Activated CD4-positive, alpha-beta T cell treated with anti-CD3 and anti-CD28 coated beads, Interleukin-2, amount 10 ng/mL, durations not matched to agents 24 days and 14 days (primary cell): ENCODE results near the gene PYCR2. TPM values are rescaled to one million over a fixed set of nuclear protein-coding genes. Genes with fewer than 3 reads are reported as not detected.
"Not testable (repeated sequence)": the region's sequence is repeated elsewhere in the genome, so short reads cannot be mapped to it uniquely, and the experiment has no call there.

ENCODE experiments used
- DNase-seq: peaks from one replicate; pipeline ENCODE4 v3.0.0; 2022
- H3K27ac Mint-ChIP-seq: one replicate; pipeline ENCODE4 v1.8.0; 2022; ENCODE audit warnings: mild to moderate bottlenecking, mixed read lengths
- H3K27me3 Mint-ChIP-seq: one replicate; pipeline ENCODE4 v1.8.0; 2022; ENCODE audit warnings: mixed read lengths
- H3K36me3 Mint-ChIP-seq: one replicate; pipeline ENCODE4 v1.8.0; 2022; ENCODE audit warnings: low read depth, mild to moderate bottlenecking, mixed read lengths
- H3K4me1 Mint-ChIP-seq: one replicate; pipeline ENCODE4 v1.8.0; 2021; ENCODE audit warnings: mixed read lengths
- H3K4me3 Mint-ChIP-seq: one replicate; pipeline ENCODE4 v1.8.0; 2022; ENCODE audit warnings: mild to moderate bottlenecking, moderate library complexity, mixed read lengths
- H3K9me3 Mint-ChIP-seq: one replicate; pipeline ENCODE4 v1.8.0; 2021; ENCODE audit warnings: mixed read lengths
- intact Hi-C: fragments of 100-400 bp; cut with micrococcal nuclease; formaldehyde crosslinking; loops from one replicate; pipeline ENCODE4 v1.15.1; 2023
- total RNA-seq: library from RNA; stranded (reverse); gene quantifications from 2 replicates; pipeline ENCODE4 v1.2.3, GENCODE V29; 2022

Gene PYCR2
- total RNA-seq, 1 donor from 2014 or later, result 144 TPM

DNA sequence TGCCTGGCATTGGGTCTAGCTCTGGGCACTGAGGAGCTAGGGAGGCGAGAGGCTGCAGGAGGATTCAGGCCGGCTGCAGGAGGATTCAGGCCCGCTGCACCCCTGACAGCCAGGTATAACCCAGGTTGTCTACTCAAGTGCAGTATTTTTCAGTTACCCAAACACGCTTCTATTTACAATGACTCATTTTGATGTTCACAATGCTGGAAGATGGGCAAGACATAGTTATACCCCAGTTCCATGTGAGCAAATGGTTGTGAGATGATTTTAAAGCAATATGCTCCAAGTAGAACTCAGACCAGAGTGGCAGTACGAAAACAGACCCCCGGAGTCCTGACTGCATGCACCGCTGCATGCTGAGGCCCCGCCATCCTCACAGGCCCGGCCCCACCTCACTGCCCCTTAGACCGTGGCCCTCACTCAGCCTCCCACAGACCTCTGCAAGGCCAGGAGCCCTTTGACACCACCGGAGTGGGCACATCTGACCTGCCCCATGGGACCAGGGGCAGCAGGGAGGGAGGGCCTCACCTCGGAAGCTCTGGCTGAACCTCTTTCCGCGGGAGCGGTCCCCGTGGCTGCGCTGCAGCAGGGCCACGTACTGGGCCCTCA is 35.7 kb downstream of the PYCR2 start:
- H3K36me3 Mint-ChIP-seq, result no peaks in the 10 kb centered on the region
- intact Hi-C loops, result no loop called here
- no peak overlapping the region for H3K27ac Mint-ChIP-seq
- peaks cover 20% of the 10 kb centered on the region for H3K27me3 Mint-ChIP-seq
- no peak for DNase-seq
- H3K4me3 Mint-ChIP-seq, result no peak overlapping the region
- H3K4me1 Mint-ChIP-seq, result peaks cover 9% of the 10 kb centered on the region
- no peaks in the 10 kb centered on the region for H3K9me3 Mint-ChIP-seq

- intact Hi-C loops, result not testable (repeated sequence)
These were observed 36.3 kb downstream of the PYCR2 start for GRCh38 chr1:225887554-225888288.

DNA sequence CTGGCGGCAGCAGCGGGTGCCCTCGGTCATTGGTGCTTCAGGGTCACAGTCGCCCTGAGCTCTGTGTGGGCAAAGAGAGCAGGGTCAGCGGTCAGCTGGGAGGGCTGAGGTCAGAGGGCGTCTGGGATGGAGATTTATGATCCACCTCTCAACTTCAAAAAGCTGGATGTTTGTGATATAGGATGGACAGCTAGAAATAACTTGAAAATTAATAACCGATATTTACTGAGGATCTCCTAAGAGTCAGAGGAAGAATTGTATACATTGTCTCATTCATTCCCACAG is 37.1 kb downstream of the PYCR2 start:
- no peak for DNase-seq
- no peaks in the 10 kb centered on the region for H3K9me3 Mint-ChIP-seq
- H3K27me3 Mint-ChIP-seq, result peaks cover 20% of the 10 kb centered on the region
- H3K4me3 Mint-ChIP-seq, result no peak overlapping the region
- intact Hi-C loops, result no loop called here
- no peak overlapping the region for H3K27ac Mint-ChIP-seq
- peaks cover 12% of the 10 kb centered on the region for H3K4me1 Mint-ChIP-seq
- no peaks in the 10 kb centered on the region for H3K36me3 Mint-ChIP-seq

More at GRCh38 chr1:225887554-225888288, 36.3 kb downstream of the PYCR2 start:
- H3K27ac Mint-ChIP-seq, H3K36me3 Mint-ChIP-seq, H3K4me3 Mint-ChIP-seq, DNase-seq, H3K9me3 Mint-ChIP-seq: not testable (repeated sequence)
- Mint-ChIP-seq H3K27me3 (peaks cover 20% of the 10 kb centered on the region), H3K4me1 (peaks cover 12% of the 10 kb centered on the region)

DNA sequence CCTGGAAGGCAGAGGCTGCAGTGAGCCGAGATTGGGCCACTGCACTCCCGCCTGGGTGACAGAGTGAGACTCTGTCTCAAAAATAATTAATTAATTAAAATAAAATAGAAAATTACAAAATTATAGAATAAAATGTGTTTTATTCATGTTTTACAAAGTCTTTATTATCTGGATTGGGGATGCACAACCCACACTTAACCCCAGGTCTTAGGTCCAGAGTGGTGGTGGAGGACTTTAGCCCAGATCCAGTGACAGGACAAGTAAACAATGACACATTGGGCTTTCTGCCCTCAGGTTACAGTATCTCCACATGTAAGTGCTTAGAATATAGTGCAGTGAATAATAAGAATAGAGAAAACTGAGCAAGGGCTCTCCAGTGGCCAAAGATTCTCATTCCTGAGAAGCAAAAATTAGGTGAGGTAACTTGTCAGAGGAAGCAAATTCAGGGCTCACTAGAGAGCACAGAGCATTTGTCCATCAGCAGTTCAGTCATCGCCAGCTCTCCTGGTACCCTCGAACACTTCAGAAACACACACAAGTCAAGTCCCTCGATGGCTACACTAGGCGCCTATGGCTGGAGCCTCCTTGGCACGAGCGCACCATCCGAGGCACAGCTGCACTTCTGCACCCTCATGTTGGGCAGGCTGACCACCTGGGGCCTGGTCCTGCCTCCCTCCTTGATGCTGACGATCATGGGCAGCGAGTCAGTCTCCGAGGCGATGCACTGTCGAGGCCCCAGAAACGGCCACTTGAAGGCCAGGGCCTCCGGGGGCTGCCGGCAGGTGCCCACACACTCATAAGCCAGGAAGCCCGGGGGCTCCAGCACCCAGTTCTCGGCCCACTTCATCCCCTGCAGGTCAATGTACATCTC is 37.7 kb downstream of the PYCR2 start:
- DNase-seq, result no peak
- Mint-ChIP-seq H3K4me3 (no peak overlapping the region), H3K27me3 (peaks cover 20% of the 10 kb centered on the region), H3K9me3 (no peaks in the 10 kb centered on the region), H3K4me1 (peaks cover 13% of the 10 kb centered on the region), H3K27ac (no peak overlapping the region), H3K36me3 (no peaks in the 10 kb centered on the region)
- intact Hi-C loops, result no loop called here

DNA sequence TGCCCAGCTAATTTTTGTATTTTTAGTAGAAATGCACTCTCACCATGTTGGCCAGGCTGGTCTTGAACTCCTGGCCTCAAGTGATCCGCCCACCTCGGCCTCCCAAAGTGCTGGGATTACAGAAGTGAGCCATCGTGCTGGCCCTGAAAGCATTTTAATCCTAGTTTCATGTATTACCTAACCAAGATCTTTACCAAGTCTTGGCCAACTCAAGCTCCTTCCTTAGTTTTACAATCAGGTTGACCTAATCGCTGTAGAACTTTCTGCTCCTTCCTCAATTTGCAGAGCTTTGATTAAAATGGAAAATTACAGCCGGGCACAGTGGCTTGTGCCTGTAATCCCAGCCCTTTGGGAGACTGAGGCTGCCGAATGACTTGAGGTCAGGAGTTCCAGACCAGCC is 38.7 kb downstream of the PYCR2 start:
- Mint-ChIP-seq H3K27ac (no peak overlapping the region), H3K4me3 (no peak overlapping the region), H3K36me3 (no peaks in the 10 kb centered on the region), H3K4me1 (peaks cover 19% of the 10 kb centered on the region), H3K9me3 (no peaks in the 10 kb centered on the region), H3K27me3 (peaks cover 18% of the 10 kb centered on the region)
- DNase-seq, result no peak
- intact Hi-C loops, result no loop called here

GRCh38 chr1:225883616-225884265 is 40.3 kb downstream of the PYCR2 start:
- Mint-ChIP-seq H3K4me1 (peaks cover 35% of the 10 kb centered on the region), H3K4me3 (peak overlapping the region; percentile 85), H3K27ac (no peak overlapping the region), H3K27me3 (peaks cover 14% of the 10 kb centered on the region), H3K36me3 (peaks cover 9% of the 10 kb centered on the region), H3K9me3 (no peaks in the 10 kb centered on the region)
- no peak for DNase-seq
- intact Hi-C loops, result loop anchor here (5.0 kb wide), 1 partner anchor 71 kb away; the partner anchor contains the start of gene EPHX1

DNA sequence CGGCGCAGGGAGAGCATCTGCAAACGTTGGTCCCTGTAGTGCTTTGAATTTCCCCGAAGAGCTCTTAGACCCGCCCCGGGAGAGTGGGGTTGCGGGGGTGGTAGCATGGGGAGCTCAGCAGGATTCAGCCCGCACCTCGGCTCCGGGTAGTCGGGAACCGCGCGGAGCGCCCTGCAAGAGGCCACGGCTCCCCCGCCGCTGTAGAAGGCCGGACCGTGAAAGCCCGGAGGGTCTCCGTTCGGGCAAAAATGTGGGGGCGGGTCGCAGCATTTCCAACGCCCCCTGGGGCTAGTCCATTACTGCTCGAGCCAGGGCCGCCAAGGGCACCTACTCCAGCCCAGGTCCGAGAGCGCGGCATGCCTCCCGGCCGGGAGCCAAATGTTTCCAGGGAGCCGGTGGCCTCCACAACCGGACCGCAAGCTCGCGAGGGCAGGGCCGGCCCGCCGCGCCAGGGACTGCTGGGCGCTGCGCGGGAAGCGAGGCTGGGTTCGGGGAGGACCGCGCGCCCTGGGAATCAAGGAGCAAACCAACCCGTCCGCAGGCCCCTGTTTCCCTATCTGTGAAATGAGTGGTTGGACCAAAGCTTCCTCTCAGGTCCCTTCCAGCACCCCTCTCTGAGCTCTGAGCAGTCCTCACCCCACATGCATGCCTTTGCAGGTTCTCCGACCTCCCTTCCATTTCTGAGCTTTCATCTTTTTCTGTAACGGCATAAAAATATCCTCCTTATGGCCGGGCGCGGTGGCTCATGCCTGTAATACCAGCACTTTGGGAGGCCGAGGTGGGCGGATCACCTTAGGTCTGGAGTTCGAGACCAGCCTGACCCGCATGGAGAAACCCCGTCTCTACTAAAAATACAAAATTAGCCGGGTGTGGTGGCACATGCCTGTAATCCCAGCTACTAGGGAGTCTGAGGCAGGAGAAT is 41.1 kb downstream of the PYCR2 start:
- intact Hi-C loops, result loop anchor here (5.0 kb wide), 1 partner anchor 71 kb away; the partner anchor contains the start of gene EPHX1
- Mint-ChIP-seq H3K9me3 (no peaks in the 10 kb centered on the region), H3K4me1 (peaks cover 40% of the 10 kb centered on the region), H3K36me3 (peaks cover 11% of the 10 kb centered on the region), H3K27me3 (peaks cover 14% of the 10 kb centered on the region), H3K4me3 (peak overlapping the region; percentile 85), H3K27ac (peak overlapping the region; percentile 73)
- DNase-seq, result peak; percentile 80

DNA sequence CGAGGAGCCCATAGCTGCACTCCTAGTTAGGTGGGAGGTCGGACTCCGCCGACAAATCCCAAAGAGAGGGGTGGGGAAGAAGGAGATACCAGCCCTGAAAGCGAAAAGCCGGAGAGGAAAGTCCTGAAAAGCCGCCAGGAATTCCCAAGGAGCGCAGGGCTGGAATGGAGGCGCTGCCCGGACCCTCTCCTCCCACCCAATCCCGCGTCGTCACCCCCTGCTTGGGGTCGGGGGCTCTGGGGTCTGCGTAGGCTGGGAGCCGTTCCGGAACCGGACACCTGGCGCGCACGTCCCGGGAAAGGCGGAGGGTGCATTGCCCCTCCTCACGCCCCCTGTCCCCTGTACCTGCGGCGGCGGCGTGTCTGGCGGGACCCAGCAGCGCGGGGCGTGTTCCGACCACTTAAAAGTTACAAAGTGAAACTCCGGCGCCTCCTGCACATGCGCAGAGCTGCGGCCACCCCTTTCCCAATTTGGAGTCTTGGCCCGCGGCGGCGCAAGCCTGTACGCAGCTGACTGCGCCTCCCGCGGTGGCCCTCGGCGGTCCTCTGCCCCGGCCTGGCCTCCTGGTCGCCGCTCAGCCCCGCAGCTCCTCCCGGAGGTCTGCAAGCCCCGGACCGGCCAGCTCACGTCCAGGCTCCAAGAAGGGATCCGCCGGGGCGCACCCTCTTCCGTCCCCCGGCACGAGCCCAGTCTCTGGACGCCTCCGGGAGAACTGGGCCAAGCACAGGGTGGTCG is 41.9 kb downstream of the PYCR2 start, which contains the start of gene TMEM63A:
Gene TMEM63A (minus strand): TSS at position 422 of the 735 bp plus-strand sequence. CDS start 4,800 bp downstream, outside the sequence.
- intact Hi-C loops, result loop anchor here (1.0 to 5.0 kb wide), 4 partner anchors 15 to 105 kb away; partner anchors contain the start of genes EPHX1 and SRP9
- Mint-ChIP-seq H3K9me3 (no peaks in the 10 kb centered on the region), H3K4me1 (peaks cover 43% of the 10 kb centered on the region), H3K4me3 (peak within 1 kb of the TSS; percentile 85), H3K27me3 (peaks cover 14% of the 10 kb centered on the region), H3K36me3 (peaks cover 17% of the 10 kb centered on the region), H3K27ac (peak within 1 kb of the TSS; percentile 87)
- peak; percentile 97 for DNase-seq

DNA sequence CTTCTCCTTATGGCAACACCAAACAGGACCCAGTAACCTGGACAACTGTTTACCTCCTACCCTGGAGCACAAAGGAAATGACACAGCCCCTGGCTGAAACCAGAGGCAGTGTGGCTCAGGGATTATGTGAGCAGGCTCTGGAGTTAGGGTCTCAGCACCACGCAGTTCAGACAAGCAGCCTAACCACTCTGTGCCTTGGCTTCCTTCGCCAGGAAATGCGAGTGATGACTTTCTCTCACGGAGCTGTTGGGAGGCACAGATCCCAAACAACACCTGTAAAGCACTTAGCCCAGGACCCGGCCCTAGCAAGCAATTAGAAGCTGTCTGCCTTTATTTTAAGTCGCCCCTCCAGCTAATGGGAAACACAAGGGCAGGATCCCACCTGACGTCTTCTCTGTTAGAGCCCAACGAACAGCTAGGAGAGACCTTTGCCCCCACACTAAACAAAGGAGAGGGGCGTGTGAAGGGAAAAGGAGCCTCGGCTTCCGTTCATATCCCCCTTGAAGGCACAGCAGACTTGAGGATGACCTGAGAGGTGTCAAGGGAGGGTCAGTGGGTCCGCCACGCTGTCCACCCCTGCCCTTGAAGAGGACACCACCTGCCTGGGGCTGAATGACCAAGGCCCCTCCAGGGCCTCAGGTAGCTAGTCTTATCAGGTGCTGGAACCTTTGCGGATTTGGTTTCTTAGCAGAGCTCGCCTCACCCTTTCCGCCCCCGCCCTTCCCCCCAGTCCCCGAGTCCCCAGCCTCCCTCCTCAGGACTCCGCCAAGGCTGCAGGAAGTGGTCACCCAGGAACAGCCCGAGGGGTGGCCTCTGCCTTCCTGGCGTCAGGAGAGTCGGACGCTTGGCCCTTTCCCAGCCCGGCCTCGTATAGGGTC is 42.7 kb downstream of the PYCR2 start:
- intact Hi-C loops, result loop anchor here (1.0 to 5.0 kb wide), 4 partner anchors 15 to 104 kb away; partner anchors contain the start of genes EPHX1 and SRP9
- peak; percentile 85 for DNase-seq
- peak overlapping the region; percentile 85 for H3K4me3 Mint-ChIP-seq

GRCh38 chr1:225880636-225881035 is 43.4 kb downstream of the PYCR2 start:
- peaks cover 54% of the 10 kb centered on the region for H3K4me1 Mint-ChIP-seq
- peaks cover 8% of the 10 kb centered on the region for H3K27me3 Mint-ChIP-seq
- intact Hi-C loops, result loop anchor here (1.0 to 5.0 kb wide), 4 partner anchors 14 to 103 kb away; partner anchors contain the start of genes EPHX1 and SRP9
- H3K4me3 Mint-ChIP-seq, result peak overlapping the region; percentile 85
- peak overlapping the region; percentile 87 for H3K27ac Mint-ChIP-seq
- H3K36me3 Mint-ChIP-seq, result peaks cover 28% of the 10 kb centered on the region
- H3K9me3 Mint-ChIP-seq, result no peaks in the 10 kb centered on the region
- DNase-seq, result no peak

More for the DNA sequence above, 42.7 kb downstream of the PYCR2 start:
- peaks cover 23% of the 10 kb centered on the region for H3K36me3 Mint-ChIP-seq
- peak overlapping the region; percentile 87 for H3K27ac Mint-ChIP-seq
- H3K4me1 Mint-ChIP-seq, result peaks cover 49% of the 10 kb centered on the region
- H3K9me3 Mint-ChIP-seq, result no peaks in the 10 kb centered on the region
- H3K27me3 Mint-ChIP-seq, result peaks cover 10% of the 10 kb centered on the region

GRCh38 chr1:225880222-225880588 is 43.8 kb downstream of the PYCR2 start:
- Mint-ChIP-seq H3K27me3 (peaks cover 8% of the 10 kb centered on the region), H3K4me3 (peak overlapping the region; percentile 85), H3K4me1 (peaks cover 58% of the 10 kb centered on the region), H3K9me3 (no peaks in the 10 kb centered on the region), H3K36me3 (peaks cover 30% of the 10 kb centered on the region), H3K27ac (peak overlapping the region; percentile 64)
- intact Hi-C loops, result loop anchor here (5.0 kb wide), 1 partner anchor 68 kb away; the partner anchor contains the start of gene EPHX1
- no peak for DNase-seq
